NOMO-1 treated with DMSO at 0.1 percent for 48 hours (cell line): ENCODE results near the gene C19orf25.
A peak's percentile ranks its signal among the peaks of the same experiment; 100 is the strongest.
"Not testable (repeated sequence)": the region's sequence is repeated elsewhere in the genome, so short reads cannot be mapped to it uniquely, and the experiment has no call there.

ENCODE experiments used
- DNase-seq: peaks from one replicate; lab custom pipeline; 2025; ENCODE audit not compliant: unreplicated experiment; lab: John Stamatoyannopoulos, UW

Gene C19orf25

GRCh38 chr19:1478934-1479707, at the start of gene C19orf25:
C19orf25 (minus strand) TSS chr19:1479215; CDS start chr19:1478903, 312 bp downstream.
- peak; percentile 93 for DNase-seq

- no peak for DNase-seq
Observed at GRCh38 chr19:1527650-1528309, 48.8 kb upstream of the C19orf25 start.

GRCh38 chr19:1526979-1527649, 48.1 kb upstream of the C19orf25 start:
- DNase-seq, result no peak

GRCh38 chr19:1526066-1526778, 47.2 kb upstream of the C19orf25 start:
- no peak for DNase-seq

- DNase-seq, result no peak
Observed at GRCh38 chr19:1525343-1525742, 46.3 kb upstream of the C19orf25 start.

GRCh38 chr19:1524972-1525325, 45.9 kb upstream of the C19orf25 start:
- no peak for DNase-seq

- no peak for DNase-seq
Observed at GRCh38 chr19:1524287-1524971, 45.4 kb upstream of the C19orf25 start.

- no peak for DNase-seq
Observed at GRCh38 chr19:1523412-1524286, 44.6 kb upstream of the C19orf25 start, which contains the start of gene PLK5. PLK5 (plus strand) TSS chr19:1524077; CDS start chr19:1526997, 2,920 bp downstream.

- DNase-seq, result no peak
Observed at GRCh38 chr19:1522838-1523237, 43.8 kb upstream of the C19orf25 start.

GRCh38 chr19:1522061-1522460, 43.0 kb upstream of the C19orf25 start:
- no peak for DNase-seq

- DNase-seq, result no peak
Observed at GRCh38 chr19:1521636-1522035, 42.6 kb upstream of the C19orf25 start.

GRCh38 chr19:1520203-1520780, 41.3 kb upstream of the C19orf25 start:
- no peak for DNase-seq

GRCh38 chr19:1519802-1520201, 40.8 kb upstream of the C19orf25 start:
- not testable (repeated sequence) for DNase-seq

- no peak for DNase-seq
Observed at GRCh38 chr19:1518471-1518870, 39.5 kb upstream of the C19orf25 start.

- no peak for DNase-seq
Observed at GRCh38 chr19:1516395-1516753, 37.4 kb upstream of the C19orf25 start.

GRCh38 chr19:1514986-1515721, 36.1 kb upstream of the C19orf25 start:
- no peak for DNase-seq

GRCh38 chr19:1514295-1514661, 35.3 kb upstream of the C19orf25 start:
- no peak for DNase-seq

- peak; percentile 61 for DNase-seq
Observed at GRCh38 chr19:1513499-1514294, 34.7 kb upstream of the C19orf25 start.
